HG02678 (cell line): Measurements from ENCODE around the gene ADAM21.
"Not testable (repeated sequence)": the region's sequence is repeated elsewhere in the genome, so short reads cannot be mapped to it uniquely, and the experiment has no call there.

Experiments used
- ATAC-seq: cut with Tn5 transposase; IDR thresholded peaks from one replicate; pipeline ENCODE4 v1.9.1; 2021; ENCODE audit warnings: mild to moderate bottlenecking, moderate library complexity; ENCODE audit not compliant: unreplicated experiment

Gene ADAM21

DNA sequence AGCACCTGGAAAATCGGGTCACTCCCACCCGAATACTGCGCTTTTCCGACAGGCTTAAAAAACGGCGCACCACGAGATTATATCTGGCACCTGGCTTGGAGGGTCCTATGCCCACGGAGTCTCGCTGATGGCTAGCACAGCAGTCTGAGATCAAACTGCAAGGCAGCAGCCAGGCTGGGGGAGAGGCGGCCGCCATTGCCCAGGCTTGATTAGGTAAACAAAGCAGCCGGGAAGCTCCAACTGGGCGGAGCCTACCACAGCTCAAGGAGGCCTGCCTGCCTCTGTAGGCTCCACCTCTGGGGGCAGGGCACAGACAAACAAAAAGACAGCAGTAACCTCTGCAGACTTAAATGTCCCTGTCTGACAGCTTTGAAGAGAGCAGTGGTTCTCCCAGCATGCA lies 23.5 kb downstream of the ADAM21 start:
- not testable (repeated sequence) for ATAC-seq

DNA sequence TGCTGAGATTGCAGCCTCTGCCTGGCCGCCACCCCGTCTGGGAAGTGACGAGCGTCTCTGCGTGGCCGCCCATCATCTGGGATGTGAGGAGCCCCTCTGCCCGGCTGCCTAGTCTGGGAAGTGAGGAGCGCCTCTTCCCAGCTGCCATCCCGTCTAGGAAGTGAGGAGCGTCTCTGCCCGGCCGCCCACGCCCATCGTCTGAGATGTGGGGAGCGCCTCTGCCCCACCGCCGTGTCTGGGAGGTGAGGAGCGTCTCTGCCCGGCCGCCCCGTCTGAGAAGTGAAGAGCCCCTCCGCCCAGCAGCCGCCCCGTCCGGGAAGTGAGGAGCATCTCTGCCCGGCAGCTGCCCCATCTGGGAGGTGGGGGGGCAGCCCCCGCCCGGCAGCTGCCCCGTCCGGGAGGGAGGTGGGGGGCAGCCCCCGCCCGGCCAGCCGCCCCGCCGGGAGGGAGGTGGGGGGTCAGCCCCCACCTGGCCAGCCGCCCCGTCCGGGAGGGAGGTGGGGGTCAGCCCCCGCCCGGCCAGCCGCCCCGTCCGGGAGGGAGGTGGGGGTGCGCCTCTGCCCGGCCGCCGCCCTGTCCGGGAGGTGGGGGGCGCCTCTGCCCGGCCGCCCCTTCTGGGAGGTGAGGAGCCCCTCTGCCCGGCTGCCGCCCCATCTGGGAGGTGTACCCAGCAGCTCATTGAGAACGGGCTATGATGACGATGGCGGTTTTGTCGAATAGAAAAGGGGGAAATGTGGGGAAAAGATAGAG lies 25.6 kb downstream of the ADAM21 start:
- not testable (repeated sequence) for ATAC-seq

DNA sequence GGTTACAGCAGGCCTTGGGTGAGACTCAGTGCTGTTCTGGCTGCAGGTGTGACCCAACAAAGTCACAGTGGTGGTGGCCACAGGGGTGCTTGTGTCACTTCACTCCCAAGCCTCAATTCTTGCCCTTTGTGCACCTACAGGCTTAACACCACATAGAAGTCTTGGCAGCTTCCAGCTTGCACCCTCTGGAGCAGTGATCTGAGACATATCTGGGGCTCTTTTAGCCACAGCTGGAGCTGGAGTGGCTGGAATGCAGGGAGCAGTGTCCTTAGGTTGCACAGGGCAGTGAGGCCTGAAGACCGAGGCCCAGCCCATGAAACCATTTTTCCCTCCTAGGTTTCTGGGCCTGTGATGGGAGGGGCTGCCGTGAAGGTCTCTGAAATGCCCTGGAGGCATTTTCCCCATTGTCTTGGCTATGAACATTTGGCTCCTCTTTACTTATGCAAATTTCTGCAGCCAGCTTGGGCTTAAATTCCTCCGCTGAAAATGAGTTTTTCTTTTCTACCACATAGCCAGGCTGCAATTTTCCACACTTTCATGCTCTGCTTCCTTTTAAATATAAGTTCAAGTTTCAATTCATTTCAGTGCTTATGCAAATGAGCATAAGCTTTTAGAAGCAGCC lies 37.7 kb downstream of the ADAM21 start:
- ATAC-seq, result no peak

DNA sequence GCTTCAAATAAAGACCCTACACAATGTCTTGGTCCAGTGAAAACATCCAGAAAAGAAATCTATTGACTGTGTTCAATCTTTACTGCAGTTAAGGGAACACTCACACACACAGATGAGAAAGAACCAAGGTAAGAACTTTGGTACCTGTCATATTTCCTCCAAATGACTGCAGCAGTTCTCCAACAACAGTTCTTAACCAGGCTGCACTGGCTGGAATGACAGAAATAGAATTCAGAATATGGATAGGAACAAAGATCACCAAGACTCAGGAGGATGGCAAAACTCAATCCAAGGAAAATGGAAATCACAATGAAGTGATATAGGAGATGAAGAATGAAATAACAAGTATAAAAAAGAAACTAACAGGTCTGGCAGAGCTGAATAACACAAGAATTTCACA lies 46.2 kb downstream of the ADAM21 start:
- ATAC-seq, result no peak
